ENCODE data around the gene PYGB.

PYGB gene

GRCh38 chr20:25274891-25275812 is 27.3 kb downstream of the PYGB start:
- H3K4me3 ChIP-seq (ENCODE audit: low read depth, low read length) = no peak overlapping the region
- no peak for TF ChIP-seq CTCF (IDR thresholded peaks at IDR 0.05; ENCODE audit: low read depth, low read length)
- DNase-seq (ENCODE audit: low read depth, low spot score) = no peak
- in situ Hi-C loops (cut with HindIII; ENCODE audit: low sequenced_read_pairs) = no loop called here

DNA sequence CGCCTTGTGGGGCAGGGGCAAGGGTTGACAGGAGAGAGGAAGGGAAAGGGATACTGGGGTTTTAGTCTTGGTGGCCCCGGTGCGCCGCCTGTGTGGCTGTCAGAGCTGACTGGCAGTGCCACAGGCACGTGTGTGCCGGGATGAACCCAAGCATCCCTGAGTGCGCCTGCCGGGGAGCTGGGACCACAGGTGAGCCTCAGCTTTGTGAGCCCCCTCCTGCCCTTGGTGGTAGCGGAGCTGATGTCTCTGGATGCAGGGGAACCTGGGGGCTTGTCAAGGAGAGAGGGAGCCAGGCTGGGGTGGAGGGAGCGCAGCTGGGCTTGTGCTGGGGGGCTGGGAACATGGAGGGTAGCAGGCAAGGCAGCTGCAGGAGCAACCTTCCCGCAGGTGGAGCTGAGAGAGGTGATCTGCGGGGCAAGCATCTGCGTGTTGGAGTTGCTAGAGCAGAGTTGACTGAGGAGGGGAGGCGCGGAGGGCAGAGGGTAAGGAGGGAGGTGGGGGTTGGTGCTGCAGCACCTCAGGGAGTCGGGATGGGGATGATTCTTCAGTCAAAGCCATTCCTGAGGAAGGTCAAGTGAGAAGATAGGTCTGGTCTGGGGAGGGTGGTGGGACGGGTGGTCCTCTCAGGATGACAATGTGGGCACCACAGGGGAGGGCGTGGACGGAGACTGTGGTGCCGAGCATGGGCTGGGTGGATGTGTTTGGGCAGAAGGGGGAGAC is 28.1 kb downstream of the PYGB start:
- in situ Hi-C loops (cut with HindIII; ENCODE audit: low sequenced_read_pairs) = no loop called here
- DNase-seq (ENCODE audit: low read depth, low spot score) = no peak
- TF ChIP-seq CTCF (IDR thresholded peaks at IDR 0.05; ENCODE audit: low read depth, low read length) = no peak
- no peak overlapping the region for H3K4me3 ChIP-seq (ENCODE audit: low read depth, low read length)

DNA sequence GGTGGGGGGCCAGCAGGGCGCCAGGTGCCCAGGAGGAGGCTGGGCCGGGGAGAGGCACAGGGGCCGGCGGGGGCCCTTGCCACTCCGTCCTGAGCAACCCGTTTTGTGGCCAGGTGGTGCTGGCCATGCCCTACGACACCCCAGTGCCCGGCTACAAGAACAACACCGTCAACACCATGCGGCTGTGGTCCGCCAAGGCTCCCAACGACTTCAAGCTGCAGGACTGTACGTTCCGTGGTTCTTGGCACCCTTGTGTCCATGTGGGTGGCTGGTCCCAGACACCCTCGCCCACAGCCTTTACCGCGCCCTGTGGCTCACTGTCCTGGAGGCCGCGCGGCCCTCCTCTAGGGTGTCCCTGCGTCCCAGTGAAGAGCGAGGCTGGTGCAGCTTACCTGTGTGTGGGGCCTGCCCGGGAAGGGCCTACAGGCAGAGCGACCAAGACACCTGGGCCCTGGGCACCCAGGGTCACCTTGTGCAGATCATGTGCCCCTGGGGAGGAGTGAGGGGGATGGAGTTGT is 28.7 kb downstream of the PYGB start:
- no peak overlapping the region for H3K4me3 ChIP-seq (ENCODE audit: low read depth, low read length)
- in situ Hi-C loops (cut with HindIII; ENCODE audit: low sequenced_read_pairs) = no loop called here
- no peak for DNase-seq (ENCODE audit: low read depth, low spot score)

DNA sequence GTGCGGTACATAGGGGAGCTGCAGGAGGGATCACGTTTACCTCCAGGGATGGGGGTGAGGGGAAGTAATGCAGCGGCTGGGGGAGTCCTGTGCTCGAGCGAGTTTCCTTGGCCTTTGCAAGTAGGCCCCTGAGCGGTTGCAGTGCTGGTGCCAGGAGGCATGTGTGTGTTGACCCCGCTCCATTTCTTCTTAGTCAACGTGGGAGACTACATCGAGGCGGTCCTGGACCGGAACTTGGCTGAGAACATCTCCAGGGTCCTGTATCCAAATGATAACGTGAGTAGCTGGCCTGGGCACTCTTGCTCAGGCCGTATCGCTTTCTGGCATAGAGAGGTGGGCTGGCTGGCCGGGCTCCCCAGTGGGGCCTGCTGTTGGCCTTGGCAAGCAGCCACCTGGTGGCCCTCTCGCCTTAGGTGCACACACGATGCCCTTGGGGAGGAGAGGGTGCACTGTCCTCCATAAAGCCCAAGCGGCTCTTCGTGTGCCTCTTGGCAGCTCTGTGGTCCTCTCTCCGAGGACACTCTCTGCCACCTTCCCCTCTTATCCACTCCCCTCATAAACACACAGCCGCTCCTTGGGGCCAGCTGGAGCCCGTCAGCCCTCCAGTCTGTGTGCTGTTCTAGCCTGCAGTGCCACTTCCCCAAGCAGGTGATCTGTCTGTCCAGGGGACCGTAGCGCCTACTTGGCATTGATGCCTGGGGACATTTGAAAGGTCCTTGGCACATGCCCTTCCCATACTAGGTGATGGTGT is 29.3 kb downstream of the PYGB start:
- H3K4me3 ChIP-seq (ENCODE audit: low read depth, low read length) = no peak overlapping the region
- in situ Hi-C loops (cut with HindIII; ENCODE audit: low sequenced_read_pairs) = no loop called here
- TF ChIP-seq CTCF (IDR thresholded peaks at IDR 0.05; ENCODE audit: low read depth, low read length) = no peak
- no peak for DNase-seq (ENCODE audit: low read depth, low spot score)

More for the DNA sequence above, 28.7 kb downstream of the PYGB start:
- TF ChIP-seq CTCF (IDR thresholded peaks at IDR 0.05; ENCODE audit: low read depth, low read length) = no peak

GRCh38 chr20:25277941-25278521 is 30.1 kb downstream of the PYGB start:
- no peak overlapping the region for H3K4me3 ChIP-seq (ENCODE audit: low read depth, low read length)
- no peak for DNase-seq (ENCODE audit: low read depth, low spot score)
- no peak for TF ChIP-seq CTCF (IDR thresholded peaks at IDR 0.05; ENCODE audit: low read depth, low read length)
- in situ Hi-C loops (cut with HindIII; ENCODE audit: low sequenced_read_pairs) = no loop called here

Measured in astrocyte of the spinal cord (primary cell).